H1 (cell line): ENCODE results near the gene ZNF383.
"Not testable (repeated sequence)": the region's sequence is repeated elsewhere in the genome, so short reads cannot be mapped to it uniquely, and the experiment has no call there.

Experiments
- CTCF ChIP-seq, 3 experiments: IDR thresholded peaks; 1 replicate in 2 of 3; 2 replicates in 1 of 3; pipeline versions ENCODE4 v1.5.1 to v1.6.1; 2011; ENCODE audit warnings: low read length in 3 of 3, mild to moderate bottlenecking in 3 of 3, inconsistent platforms in 2 of 3, low read depth in 1 of 3, moderate library complexity in 1 of 3; ENCODE audit not compliant: insufficient read depth in 1 of 3; ENCODE audit errors: control extremely low read depth in 1 of 3
- EGR1 ChIP-seq: IDR thresholded peaks from 2 replicates; pipeline ENCODE4 v1.6.1; 2011; ENCODE audit warnings: low read depth, low read length, borderline replicate concordance
- EZH2 ChIP-seq: fragments of 200-600 bp; sonication (generic); IDR thresholded peaks from 2 replicates; pipeline ENCODE4 v1.7.1; 2012; ENCODE audit warnings: low read depth, mild to moderate bottlenecking, moderate library complexity, low read length, inconsistent platforms; ENCODE audit not compliant: severe bottlenecking
- JUND ChIP-seq: IDR thresholded peaks from 2 replicates; pipeline ENCODE4 v1.6.1; 2011; ENCODE audit warnings: mild to moderate bottlenecking, improper control_type of control experiment, low read length
- POLR2A ChIP-seq, 2 experiments: IDR thresholded peaks; 1 replicate in 1 of 2; 2 replicates in 1 of 2; pipeline ENCODE4 v1.6.1; 2011; ENCODE audit warnings: low read depth in 2 of 2, low read length in 2 of 2, mild to moderate bottlenecking in 2 of 2; ENCODE audit errors: control extremely low read depth in 1 of 2
- POLR2AphosphoS5 ChIP-seq: IDR thresholded peaks from 2 replicates; pipeline ENCODE4 v1.6.1; 2011; ENCODE audit warnings: low read depth, low read length
- RFX5 ChIP-seq: IDR thresholded peaks from 2 replicates; pipeline ENCODE4 v1.6.1; 2011; ENCODE audit warnings: low read depth, low read length, improper control_type of control experiment, borderline replicate concordance
- SUZ12 ChIP-seq: fragments of 200-600 bp; sonication (generic); IDR thresholded peaks from 2 replicates; pipeline ENCODE4 v1.6.1; 2012; ENCODE audit warnings: mild to moderate bottlenecking, inconsistent platforms, low read length, moderate library complexity, mixed read lengths
- USF2 ChIP-seq: IDR thresholded peaks from 2 replicates; pipeline ENCODE4 v1.6.1; 2011; ENCODE audit warnings: low read length, improper control_type of control experiment
- YY1 ChIP-seq: IDR thresholded peaks from 2 replicates; pipeline ENCODE4 v1.6.1; 2011; ENCODE audit warnings: low read depth, mild to moderate bottlenecking, low read length

GRCh38 chr19:37197115-37197514 is 20.9 kb upstream of the ZNF383 start:
- TF ChIP-seq CTCF (IDR thresholded peaks at IDR 0.05; ENCODE audit: control extremely low read depth in 1 of 3, insufficient read depth in 1 of 3, low read depth in 1 of 3, low read length in 3 of 3); JUND; EGR1; POLR2AphosphoS5; SUZ12; YY1; RFX5; USF2; EZH2; POLR2A (IDR thresholded peaks at IDR 0.05; ENCODE audit: control extremely low read depth in 1 of 2, low read depth in 2 of 2, low read length in 2 of 2): not testable (repeated sequence)
